Measurements from ENCODE around the gene AKAP6.

- TF ChIP-seq, protein P1, sequence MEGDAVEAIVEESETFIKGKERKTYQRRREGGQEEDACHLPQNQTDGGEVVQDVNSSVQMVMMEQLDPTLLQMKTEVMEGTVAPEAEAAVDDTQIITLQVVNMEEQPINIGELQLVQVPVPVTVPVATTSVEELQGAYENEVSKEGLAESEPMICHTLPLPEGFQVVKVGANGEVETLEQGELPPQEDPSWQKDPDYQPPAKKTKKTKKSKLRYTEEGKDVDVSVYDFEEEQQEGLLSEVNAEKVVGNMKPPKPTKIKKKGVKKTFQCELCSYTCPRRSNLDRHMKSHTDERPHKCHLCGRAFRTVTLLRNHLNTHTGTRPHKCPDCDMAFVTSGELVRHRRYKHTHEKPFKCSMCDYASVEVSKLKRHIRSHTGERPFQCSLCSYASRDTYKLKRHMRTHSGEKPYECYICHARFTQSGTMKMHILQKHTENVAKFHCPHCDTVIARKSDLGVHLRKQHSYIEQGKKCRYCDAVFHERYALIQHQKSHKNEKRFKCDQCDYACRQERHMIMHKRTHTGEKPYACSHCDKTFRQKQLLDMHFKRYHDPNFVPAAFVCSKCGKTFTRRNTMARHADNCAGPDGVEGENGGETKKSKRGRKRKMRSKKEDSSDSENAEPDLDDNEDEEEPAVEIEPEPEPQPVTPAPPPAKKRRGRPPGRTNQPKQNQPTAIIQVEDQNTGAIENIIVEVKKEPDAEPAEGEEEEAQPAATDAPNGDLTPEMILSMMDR (IDR thresholded peaks at IDR 0.05): no peak
- TF ChIP-seq POLR2A (IDR thresholded peaks at IDR 0.05): no peak
Observed at GRCh38 chr14:32367516-32367915, 38.4 kb downstream of the AKAP6 start.
